GM23338 (cell line): Measurements from ENCODE around the gene SIRPA. TPM values are rescaled to one million over a fixed set of nuclear protein-coding genes. Genes with fewer than 3 reads are reported as not detected.

Source experiments
- ATAC-seq: fragments of 200-7000 bp; cut with Tn5 transposase; 3 replicates; pipeline ENCODE4 v1.9.1; 2020
- DNase-seq: peaks from one replicate; pipeline ENCODE4 v3.0.0-alpha.2; 2015; ENCODE audit warnings: low spot score
- H2AFZ ChIP-seq: fragments of 200-600 bp; sonication (generic); 2 replicates; pipeline ENCODE4 v1.8.0; 2016; ENCODE audit warnings: antibody characterized with exemption, mild to moderate bottlenecking, moderate library complexity
- H3F3A ChIP-seq: fragments of 200-600 bp; sonication (generic); replicated peaks from 2 replicates; pipeline ENCODE4 v1.8.0; 2017; ENCODE audit warnings: antibody characterized with exemption, mixed run types, low read depth
- H3K27ac ChIP-seq: fragments of 200-600 bp; sonication (generic); 2 replicates; pipeline ENCODE4 v1.6.1; 2016; ENCODE audit warnings: low read depth
- H3K27me3 ChIP-seq: fragments of 200-600 bp; sonication (generic); 2 replicates; pipeline ENCODE4 v1.8.0; 2016; ENCODE audit warnings: mild to moderate bottlenecking, mixed run types, moderate library complexity; ENCODE audit not compliant: insufficient read depth
- H3K36me3 ChIP-seq: fragments of 200-600 bp; sonication (generic); 2 replicates; pipeline ENCODE4 v1.8.0; 2016; ENCODE audit warnings: mild to moderate bottlenecking; ENCODE audit not compliant: insufficient read depth
- H3K4me1 ChIP-seq: fragments of 200-600 bp; sonication (generic); 2 replicates; pipeline ENCODE4 v1.8.0; 2016; ENCODE audit warnings: mild to moderate bottlenecking, moderate library complexity; ENCODE audit not compliant: insufficient read depth
- H3K4me2 ChIP-seq: fragments of 200-600 bp; sonication (generic); 2 replicates; pipeline ENCODE4 v1.7.1; 2017; ENCODE audit warnings: mixed run types
- H3K4me3 ChIP-seq: fragments of 200-600 bp; sonication (generic); 2 replicates; pipeline ENCODE4 v1.6.1; 2016; ENCODE audit warnings: mixed run types
- H3K79me2 ChIP-seq: fragments of 200-600 bp; sonication (generic); replicated peaks from 2 replicates; pipeline ENCODE4 v1.8.0; 2017; ENCODE audit warnings: mild to moderate bottlenecking; ENCODE audit not compliant: insufficient read depth
- H3K9me2 ChIP-seq: fragments of 200-600 bp; sonication (generic); 2 replicates; pipeline ENCODE4 v1.8.0; 2017; ENCODE audit not compliant: insufficient read depth
- H4K20me1 ChIP-seq: fragments of 200-600 bp; sonication (generic); replicated peaks from 2 replicates; pipeline ENCODE4 v1.8.0; 2017; ENCODE audit warnings: mild to moderate bottlenecking; ENCODE audit not compliant: insufficient read depth
- H3K27ac Mint-ChIP-seq: 2 replicates; pipeline ENCODE4 v1.8.0; 2020; ENCODE audit warnings: inconsistent platforms, mild to moderate bottlenecking, moderate library complexity, mixed read lengths
- H3K27me3 Mint-ChIP-seq: 3 replicates; pipeline ENCODE4 v1.8.0; 2022; ENCODE audit warnings: low read depth, mild to moderate bottlenecking, moderate library complexity, mixed read lengths, inconsistent platforms; ENCODE audit not compliant: insufficient read depth, poor library complexity
- H3K36me3 Mint-ChIP-seq: 3 replicates; pipeline ENCODE4 v1.8.0; 2021; ENCODE audit warnings: low read depth, mild to moderate bottlenecking, inconsistent platforms, moderate library complexity, mixed read lengths
- H3K4me1 Mint-ChIP-seq: 3 replicates; pipeline ENCODE4 v1.8.0; 2020; ENCODE audit warnings: mild to moderate bottlenecking, inconsistent platforms, mixed read lengths
- H3K4me3 Mint-ChIP-seq: 3 replicates; pipeline ENCODE4 v1.8.0; 2021; ENCODE audit warnings: moderate library complexity, mild to moderate bottlenecking, inconsistent platforms, mixed read lengths
- H3K9me3 Mint-ChIP-seq: 3 replicates; pipeline ENCODE4 v1.8.0; 2020; ENCODE audit warnings: moderate library complexity, mild to moderate bottlenecking, inconsistent platforms, mixed read lengths
- CREB1 ChIP-seq: fragments of 250-450 bp; sonication (Bioruptor Pico); IDR thresholded peaks from 2 replicates; pipeline ENCODE4 v1.5.0; 2020; ENCODE audit warnings: low read depth, mild to moderate bottlenecking, moderate library complexity
- EZH2 ChIP-seq: fragments of 200-600 bp; sonication (generic); IDR thresholded peaks from one replicate; pipeline ENCODE4 v1.8.0; 2017; ENCODE audit warnings: antibody characterized with exemption, mild to moderate bottlenecking, low read depth; ENCODE audit not compliant: unreplicated experiment
- EZH2phosphoT487 ChIP-seq: fragments of 200-600 bp; sonication (generic); IDR thresholded peaks from one replicate; pipeline ENCODE4 v1.8.1; 2018; ENCODE audit warnings: antibody characterized with exemption; ENCODE audit not compliant: unreplicated experiment
- JUNB ChIP-seq: IDR thresholded peaks from one replicate; pipeline ENCODE4 v1.6.1; 2016; ENCODE audit warnings: antibody characterized with exemption; ENCODE audit not compliant: unreplicated experiment
- NANOG ChIP-seq: IDR thresholded peaks from 2 replicates; pipeline ENCODE4 v1.6.1; 2016; ENCODE audit warnings: antibody characterized with exemption, borderline replicate concordance
- POLR2AphosphoS5 ChIP-seq: IDR thresholded peaks from 2 replicates; pipeline ENCODE4 v1.6.1; 2016; ENCODE audit warnings: antibody characterized with exemption, low read depth
- STAT1 ChIP-seq: IDR thresholded peaks from one replicate; pipeline ENCODE4 v1.6.1; 2016; ENCODE audit warnings: antibody characterized with exemption; ENCODE audit not compliant: unreplicated experiment
- ZNF114 ChIP-seq: fragments of 250-450 bp; sonication (Bioruptor Pico); IDR thresholded peaks from 2 replicates; pipeline ENCODE4 v1.5.0; 2020; ENCODE audit warnings: mild to moderate bottlenecking, moderate library complexity
- ZNF331 ChIP-seq: fragments of 250-450 bp; sonication (Bioruptor Pico); IDR thresholded peaks from 2 replicates; pipeline ENCODE4 v1.5.0; 2020; ENCODE audit warnings: low read depth, mild to moderate bottlenecking, moderate library complexity
- polyA plus RNA-seq: library from polyadenylated mRNA; unstranded; fragments of >200 nt; fragmentation: Nextera tagmentation; extraction: Ambion mirVana; gene quantifications from 2 replicates; pipeline ENCODE4 v1.2.1, GENCODE V29; 2016
- total RNA-seq: library from RNA; depleted of rRNA; stranded (reverse); fragments of >200 nt; shearing (Covaris generic); gene quantifications from 2 replicates; pipeline ENCODE4 v1.2.3, GENCODE V29; 2014
- TF ChIP-seq, protein P1 (sequence below): fragments of 250-450 bp; sonication (Bioruptor Pico); IDR thresholded peaks from 2 replicates; pipeline ENCODE4 v1.5.0; 2020; ENCODE audit warnings: mild to moderate bottlenecking, moderate library complexity
- TF ChIP-seq, protein P2 (sequence below): IDR thresholded peaks from 2 replicates; pipeline ENCODE4 v1.6.1; 2016; ENCODE audit warnings: antibody characterized with exemption

The SIRPA gene
- total and polyA plus RNA-seq, 2 experiments from 2014 or later: 1.2 to 2.9 TPM

DNA sequence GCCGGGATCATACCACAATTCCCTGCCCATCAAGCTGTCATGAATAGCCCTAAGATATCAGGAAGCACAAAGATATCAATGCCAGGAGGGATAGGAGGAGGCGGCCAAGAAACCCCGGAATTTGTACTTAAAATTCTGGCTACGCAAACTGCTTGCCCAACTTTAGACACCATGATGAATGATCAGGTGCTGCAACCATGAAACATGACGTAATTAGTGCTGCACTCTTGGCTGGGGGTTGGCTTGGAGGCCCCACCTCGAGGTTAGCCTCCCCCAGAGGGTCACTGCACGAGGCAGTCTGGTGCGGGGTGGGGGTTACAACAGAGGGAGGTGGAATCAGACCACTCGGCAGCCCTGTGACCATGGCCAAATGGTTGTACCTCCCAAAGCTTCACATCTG lies 8.9 kb downstream of the SIRPA start:
- 0 out of 2 replicates have a peak, but pooled peaks cover 2% of the 10 kb centered on the region for H3F3A ChIP-seq
- H3K4me3 Mint-ChIP-seq: no peak overlapping the region
- no peaks in the 10 kb centered on the region for H3K9me2 ChIP-seq
- H3K27ac Mint-ChIP-seq: no peak overlapping the region
- H2AFZ ChIP-seq: no peak overlapping the region
- no peak overlapping the region for H3K4me3 ChIP-seq
- H4K20me1 ChIP-seq: no peaks in the 10 kb centered on the region; the same call in 1 of the 2 replicates
- peaks cover 7% of the 10 kb centered on the region for H3K27me3 ChIP-seq
- no peak overlapping the region for H3K27ac ChIP-seq
- DNase-seq (no peak), ATAC-seq (no peak)
- H3K4me1 ChIP-seq: peaks cover 1% of the 10 kb centered on the region; the same call in 1 of the 2 replicates
- TF ChIP-seq ZNF114 (no peak), EZH2phosphoT487 (no peak), ZNF331 (CRISPR knock-in tag) (no peak), POLR2AphosphoS5 (no peak), NANOG (no peak), STAT1 (no peak), EZH2 (no peak), CREB1 (CRISPR knock-in tag) (no peak), JUNB (no peak)
- TF ChIP-seq, protein P1, sequence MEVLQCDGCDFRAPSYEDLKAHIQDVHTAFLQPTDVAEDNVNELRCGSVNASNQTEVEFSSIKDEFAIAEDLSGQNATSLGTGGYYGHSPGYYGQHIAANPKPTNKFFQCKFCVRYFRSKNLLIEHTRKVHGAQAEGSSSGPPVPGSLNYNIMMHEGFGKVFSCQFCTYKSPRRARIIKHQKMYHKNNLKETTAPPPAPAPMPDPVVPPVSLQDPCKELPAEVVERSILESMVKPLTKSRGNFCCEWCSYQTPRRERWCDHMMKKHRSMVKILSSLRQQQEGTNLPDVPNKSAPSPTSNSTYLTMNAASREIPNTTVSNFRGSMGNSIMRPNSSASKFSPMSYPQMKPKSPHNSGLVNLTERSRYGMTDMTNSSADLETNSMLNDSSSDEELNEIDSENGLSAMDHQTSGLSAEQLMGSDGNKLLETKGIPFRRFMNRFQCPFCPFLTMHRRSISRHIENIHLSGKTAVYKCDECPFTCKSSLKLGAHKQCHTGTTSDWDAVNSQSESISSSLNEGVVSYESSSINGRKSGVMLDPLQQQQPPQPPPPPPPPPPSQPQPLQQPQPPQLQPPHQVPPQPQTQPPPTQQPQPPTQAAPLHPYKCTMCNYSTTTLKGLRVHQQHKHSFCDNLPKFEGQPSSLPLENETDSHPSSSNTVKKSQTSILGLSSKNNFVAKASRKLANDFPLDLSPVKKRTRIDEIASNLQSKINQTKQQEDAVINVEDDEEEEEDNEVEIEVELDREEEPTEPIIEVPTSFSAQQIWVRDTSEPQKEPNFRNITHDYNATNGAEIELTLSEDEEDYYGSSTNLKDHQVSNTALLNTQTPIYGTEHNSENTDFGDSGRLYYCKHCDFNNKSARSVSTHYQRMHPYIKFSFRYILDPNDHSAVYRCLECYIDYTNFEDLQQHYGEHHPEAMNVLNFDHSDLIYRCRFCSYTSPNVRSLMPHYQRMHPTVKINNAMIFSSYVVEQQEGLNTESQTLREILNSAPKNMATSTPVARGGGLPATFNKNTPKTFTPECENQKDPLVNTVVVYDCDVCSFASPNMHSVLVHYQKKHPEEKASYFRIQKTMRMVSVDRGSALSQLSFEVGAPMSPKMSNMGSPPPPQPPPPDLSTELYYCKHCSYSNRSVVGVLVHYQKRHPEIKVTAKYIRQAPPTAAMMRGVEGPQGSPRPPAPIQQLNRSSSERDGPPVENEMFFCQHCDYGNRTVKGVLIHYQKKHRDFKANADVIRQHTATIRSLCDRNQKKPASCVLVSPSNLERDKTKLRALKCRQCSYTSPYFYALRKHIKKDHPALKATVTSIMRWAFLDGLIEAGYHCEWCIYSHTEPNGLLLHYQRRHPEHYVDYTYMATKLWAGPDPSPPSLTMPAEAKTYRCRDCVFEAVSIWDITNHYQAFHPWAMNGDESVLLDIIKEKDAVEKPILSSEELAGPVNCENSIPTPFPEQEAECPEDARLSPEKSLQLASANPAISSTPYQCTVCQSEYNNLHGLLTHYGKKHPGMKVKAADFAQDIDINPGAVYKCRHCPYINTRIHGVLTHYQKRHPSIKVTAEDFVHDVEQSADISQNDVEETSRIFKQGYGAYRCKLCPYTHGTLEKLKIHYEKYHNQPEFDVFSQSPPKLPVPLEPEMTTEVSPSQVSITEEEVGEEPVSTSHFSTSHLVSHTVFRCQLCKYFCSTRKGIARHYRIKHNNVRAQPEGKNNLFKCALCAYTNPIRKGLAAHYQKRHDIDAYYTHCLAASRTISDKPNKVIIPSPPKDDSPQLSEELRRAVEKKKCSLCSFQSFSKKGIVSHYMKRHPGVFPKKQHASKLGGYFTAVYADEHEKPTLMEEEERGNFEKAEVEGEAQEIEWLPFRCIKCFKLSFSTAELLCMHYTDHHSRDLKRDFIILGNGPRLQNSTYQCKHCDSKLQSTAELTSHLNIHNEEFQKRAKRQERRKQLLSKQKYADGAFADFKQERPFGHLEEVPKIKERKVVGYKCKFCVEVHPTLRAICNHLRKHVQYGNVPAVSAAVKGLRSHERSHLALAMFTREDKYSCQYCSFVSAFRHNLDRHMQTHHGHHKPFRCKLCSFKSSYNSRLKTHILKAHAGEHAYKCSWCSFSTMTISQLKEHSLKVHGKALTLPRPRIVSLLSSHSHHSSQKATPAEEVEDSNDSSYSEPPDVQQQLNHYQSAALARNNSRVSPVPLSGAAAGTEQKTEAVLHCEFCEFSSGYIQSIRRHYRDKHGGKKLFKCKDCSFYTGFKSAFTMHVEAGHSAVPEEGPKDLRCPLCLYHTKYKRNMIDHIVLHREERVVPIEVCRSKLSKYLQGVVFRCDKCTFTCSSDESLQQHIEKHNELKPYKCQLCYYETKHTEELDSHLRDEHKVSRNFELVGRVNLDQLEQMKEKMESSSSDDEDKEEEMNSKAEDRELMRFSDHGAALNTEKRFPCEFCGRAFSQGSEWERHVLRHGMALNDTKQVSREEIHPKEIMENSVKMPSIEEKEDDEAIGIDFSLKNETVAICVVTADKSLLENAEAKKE (CRISPR knock-in tag): no peak
- TF ChIP-seq, protein P2, sequence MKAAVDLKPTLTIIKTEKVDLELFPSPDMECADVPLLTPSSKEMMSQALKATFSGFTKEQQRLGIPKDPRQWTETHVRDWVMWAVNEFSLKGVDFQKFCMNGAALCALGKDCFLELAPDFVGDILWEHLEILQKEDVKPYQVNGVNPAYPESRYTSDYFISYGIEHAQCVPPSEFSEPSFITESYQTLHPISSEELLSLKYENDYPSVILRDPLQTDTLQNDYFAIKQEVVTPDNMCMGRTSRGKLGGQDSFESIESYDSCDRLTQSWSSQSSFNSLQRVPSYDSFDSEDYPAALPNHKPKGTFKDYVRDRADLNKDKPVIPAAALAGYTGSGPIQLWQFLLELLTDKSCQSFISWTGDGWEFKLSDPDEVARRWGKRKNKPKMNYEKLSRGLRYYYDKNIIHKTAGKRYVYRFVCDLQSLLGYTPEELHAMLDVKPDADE: no peak
- H3K79me2 ChIP-seq: no peaks in the 10 kb centered on the region
- no peaks in the 10 kb centered on the region; the same call in 1 of the 2 replicates for H3K36me3 ChIP-seq
- H3K27me3 Mint-ChIP-seq: peaks cover 18% of the 10 kb centered on the region
- peaks cover 26% of the 10 kb centered on the region for H3K4me1 Mint-ChIP-seq
- no peaks in the 10 kb centered on the region for H3K9me3 Mint-ChIP-seq
- H3K4me2 ChIP-seq: no peak overlapping the region
- no peaks in the 10 kb centered on the region for H3K36me3 Mint-ChIP-seq
